Astrocyte of the spinal cord (primary cell): ENCODE measurements around the gene TSPEAR.
"Not testable (repeated sequence)": the region's sequence is repeated elsewhere in the genome, so short reads cannot be mapped to it uniquely, and the experiment has no call there.

ENCODE experiments used
- DNase-seq: peaks from one replicate; pipeline ENCODE4 v3.0.0; 2011; ENCODE audit warnings: low read depth, low spot score
- H3K4me3 ChIP-seq: 2 replicates; pipeline ENCODE4 v1.5.1; 2011; ENCODE audit warnings: low read depth, mild to moderate bottlenecking, low read length, moderate library complexity
- CTCF ChIP-seq: IDR thresholded peaks from 2 replicates; pipeline ENCODE4 v1.5.1; 2012; ENCODE audit warnings: low read depth, mild to moderate bottlenecking, low read length, inconsistent platforms
- in situ Hi-C: cut with HindIII; loops from 2 replicates; pipeline ENCODE4 v1.10.0; 2017; ENCODE audit warnings: low sequenced_read_pairs

Gene TSPEAR

GRCh38 chr21:44695184-44695583 lies 16.2 kb downstream of the TSPEAR start:
- in situ Hi-C loops: no loop called here
- TF ChIP-seq CTCF: no peak
- no peak overlapping the region for H3K4me3 ChIP-seq
- no peak for DNase-seq

GRCh38 chr21:44694776-44695175 lies 16.6 kb downstream of the TSPEAR start:
- no peak for DNase-seq
- in situ Hi-C loops: no loop called here
- TF ChIP-seq CTCF: no peak
- no peak overlapping the region for H3K4me3 ChIP-seq

GRCh38 chr21:44692798-44693512 lies 18.4 kb downstream of the TSPEAR start:
- in situ Hi-C loops: no loop called here
- no peak overlapping the region for H3K4me3 ChIP-seq

GRCh38 chr21:44691686-44692085 lies 19.7 kb downstream of the TSPEAR start:
- in situ Hi-C loops: no loop called here
- no peak for TF ChIP-seq CTCF
- no peak overlapping the region for H3K4me3 ChIP-seq
- no peak for DNase-seq

More at GRCh38 chr21:44692798-44693512, 18.4 kb downstream of the TSPEAR start:
- TF ChIP-seq CTCF: no peak
- DNase-seq: no peak

GRCh38 chr21:44689740-44690139 lies 21.6 kb downstream of the TSPEAR start:
- DNase-seq, H3K4me3 ChIP-seq, in situ Hi-C loops: not testable (repeated sequence)

GRCh38 chr21:44687671-44688070 lies 23.7 kb downstream of the TSPEAR start:
- no peak overlapping the region for H3K4me3 ChIP-seq
- no peak for DNase-seq
- TF ChIP-seq CTCF: no peak
- in situ Hi-C loops: no loop called here

GRCh38 chr21:44686843-44687561 lies 24.4 kb downstream of the TSPEAR start:
- no peak for DNase-seq
- TF ChIP-seq CTCF: no peak
- in situ Hi-C loops: no loop called here
- H3K4me3 ChIP-seq: no peak overlapping the region
